ENCODE measurements around the gene RPP40. TPM values are rescaled to one million over a fixed set of nuclear protein-coding genes. Genes with fewer than 3 reads are reported as not detected.
A peak's percentile ranks its signal among the peaks of the same experiment; 100 is the strongest.

Gene RPP40
- total and polyA plus RNA-seq, 2 of the 8 experiments (the other 6 are each of a cell fraction or from before 2014, with no cell fraction given), result 7.0 to 15.7 TPM

GRCh38 chr6:5034328-5034727, 30.5 kb upstream of the RPP40 start:
- no peak overlapping the region for H3K56ac ChIP-seq (replicated peaks; ENCODE audit: insufficient read length, low read depth, low read length)
- H3K4me3 ChIP-seq (ENCODE audit: extremely low read depth in 1 of 4, insufficient read depth in 2 of 4, low read depth in 3 of 4, low read length in 4 of 4), result no peak overlapping the region
- H4K8ac ChIP-seq (ENCODE audit: extremely low read depth, insufficient read depth, low read length), result no peak overlapping the region
- H2BK12ac ChIP-seq (ENCODE audit: low read depth, low read length), result no peak overlapping the region
- H3K36me3 ChIP-seq (ENCODE audit: control insufficient read depth in 2 of 4, insufficient read depth in 4 of 4, low read length in 3 of 4), result no peaks in the 10 kb centered on the region
- H3K23ac ChIP-seq (ENCODE audit: insufficient read length), result no peak overlapping the region
- H3K18ac ChIP-seq (ENCODE audit: extremely low read depth, low read length), result no peak overlapping the region
- H2AK5ac ChIP-seq (ENCODE audit: low read depth, low read length), result no peak overlapping the region
- H3K9me3 ChIP-seq (ENCODE audit: insufficient read depth in 2 of 2, low read depth in 1 of 2, low read length in 1 of 2), result peaks cover 0 to 7% of the 10 kb centered on the region in 2 experiments; a peak in 1 of 4 replicates
- FAIRE-seq (no peak), DNase-seq (ENCODE audit: low read depth in 1 of 2, low spot score in 2 of 2) (no peak)
- H3K4me1 ChIP-seq (replicated peaks in 1 of 4; ENCODE audit: control insufficient read depth in 3 of 4, insufficient read depth in 4 of 4, low read length in 3 of 4), result peaks cover 5 to 10% (median 8%) of the 10 kb centered on the region in 4 experiments; a peak in 6 of 7 replicates
- no peaks in the 10 kb centered on the region for H3K79me2 ChIP-seq (ENCODE audit: control insufficient read depth in 1 of 2, insufficient read depth in 2 of 2, low read length in 2 of 2)
- no peak overlapping the region for H2BK20ac ChIP-seq (ENCODE audit: low read length)
- H2BK5ac ChIP-seq (ENCODE audit: low read depth, low read length), result no peak overlapping the region
- no peaks in the 10 kb centered on the region; the same call in 1 of the 2 replicates for H3K23me2 ChIP-seq (ENCODE audit: low read depth, low read length)
- POLR2A ChIA-PET (ENCODE audit: partially characterized antibody), result no interaction called here
- H3K9ac ChIP-seq (replicated peaks in 1 of 4; ENCODE audit: extremely low read depth in 1 of 4, low read depth in 3 of 4, low read length in 3 of 4), result no peak overlapping the region; a peak in 1 of 7 replicates
- no peak overlapping the region for H3K27ac ChIP-seq (ENCODE audit: low read depth, low read length)
- no peak overlapping the region for H2BK15ac ChIP-seq (ENCODE audit: low read length)
- no peak overlapping the region for H4K91ac ChIP-seq (replicated peaks; ENCODE audit: insufficient read length, low read length)
- peak overlapping the region in 1 of 2 experiments; percentile 36; a peak in 1 of 4 replicates for H3K4me2 ChIP-seq (ENCODE audit: insufficient read depth in 1 of 2, low read depth in 2 of 2, low read length in 2 of 2)
- H3K4ac ChIP-seq (replicated peaks; ENCODE audit: insufficient read length, low read depth, low read length), result no peak overlapping the region
- TF ChIP-seq EZH2 (IDR thresholded peaks at IDR 0.05; ENCODE audit: low read depth, low read length, severe bottlenecking), result no peak
- TF ChIP-seq EP300 (IDR thresholded peaks at IDR 0.05; ENCODE audit: borderline replicate concordance in 1 of 2, low read depth in 2 of 2, low read length in 2 of 2), result no peak
- no peak for TF ChIP-seq ATF3 (IDR thresholded peaks at IDR 0.05; ENCODE audit: insufficient read depth, low read depth, low read length)
- TF ChIP-seq SAP30 (IDR thresholded peaks at IDR 0.05; ENCODE audit: insufficient read depth, insufficient replicate concordance, low read length), result no peak
- no peak for TF ChIP-seq CBX5 (IDR thresholded peaks at IDR 0.05; ENCODE audit: low read depth, low read length)
- no peak for TF ChIP-seq SP4 (IDR thresholded peaks at IDR 0.05; ENCODE audit: low read length)
- no peak for TF ChIP-seq ATF2 (IDR thresholded peaks at IDR 0.05; ENCODE audit: low read length)
- TF ChIP-seq YY1 (IDR thresholded peaks at IDR 0.05; ENCODE audit: low read depth, low read length), result no peak
- TF ChIP-seq TAF7 (optimal IDR thresholded peaks at IDR 0.05; ENCODE audit: borderline replicate concordance, low read depth, low read length), result no peak
- no peak for TF ChIP-seq SP1 (IDR thresholded peaks at IDR 0.05; ENCODE audit: low read depth, low read length)
- no peak for TF ChIP-seq SIRT6 (IDR thresholded peaks at IDR 0.05; ENCODE audit: low read length)
- TF ChIP-seq CREB1 (IDR thresholded peaks at IDR 0.05), result no peak
- H2AFZ ChIP-seq (ENCODE audit: low read length), result no peak overlapping the region
- CTCF ChIA-PET (ENCODE audit: partially characterized antibody), result interaction anchor here (0.6 to 0.7 kb wide), 2 partner anchors 84 to 114 kb away, joined by 4 to 5 read pairs; no protein-coding TSS in a partner anchor
- H3K27me3 ChIP-seq (replicated peaks in 1 of 4; ENCODE audit: control insufficient read depth in 3 of 4, extremely low read depth in 1 of 4, insufficient read depth in 3 of 4, low read length in 3 of 4), result no peaks in the 10 kb centered on the region; a peak in 2 of 7 replicates
- H3K14ac ChIP-seq (ENCODE audit: insufficient read length), result no peak overlapping the region
- 87% methylated on average over 6 of the region's 7 CpGs; no CpG with 5 or more reads in 1 of the 2 experiments for WGBS, 2 experiments (ENCODE audit: extremely low coverage in 1 of 2, insufficient coverage in 1 of 2, insufficient read length in 1 of 2, insufficient replicate concordance in 2 of 2, low coverage in 1 of 2, low lambda C conversion rate in 2 of 2, missing lambda C conversion rate in 1 of 2)
- H3K79me1 ChIP-seq (ENCODE audit: low read depth, low read length), result no peaks in the 10 kb centered on the region
- no peaks in the 10 kb centered on the region for H4K20me1 ChIP-seq (replicated peaks in 1 of 2; ENCODE audit: control insufficient read depth in 1 of 2, insufficient read depth in 2 of 2, low read length in 2 of 2)
- no peak overlapping the region for H2BK120ac ChIP-seq (replicated peaks; ENCODE audit: low read depth, low read length)
- no peak overlapping the region for H4K5ac ChIP-seq (ENCODE audit: insufficient read length, low read depth, low read length)
